ENCODE data around the gene LRFN2. TPM values are rescaled to one million over a fixed set of nuclear protein-coding genes. Genes with fewer than 3 reads are reported as not detected.

The LRFN2 gene
- 16.4 TPM for total RNA-seq

GRCh38 chr6:40587240-40588069, at the start of gene LRFN2:
Gene LRFN2 (minus strand): TSS chr6:40587364.

Small RNA genes within 50 kb of the gene (small RNA-seq; reads per million reads assigned to genes)
- not detected for gene RNU6-250P
